Measurements from ENCODE around the gene RPS6KA4. TPM values are rescaled to one million over a fixed set of nuclear protein-coding genes. Genes with fewer than 3 reads are reported as not detected.

Gene RPS6KA4
- total and polyA plus RNA-seq, 2 of the 13 experiments (the other 11 are each of a cell fraction or from before 2014, with no cell fraction given): 8.9 to 14.2 TPM

DNA sequence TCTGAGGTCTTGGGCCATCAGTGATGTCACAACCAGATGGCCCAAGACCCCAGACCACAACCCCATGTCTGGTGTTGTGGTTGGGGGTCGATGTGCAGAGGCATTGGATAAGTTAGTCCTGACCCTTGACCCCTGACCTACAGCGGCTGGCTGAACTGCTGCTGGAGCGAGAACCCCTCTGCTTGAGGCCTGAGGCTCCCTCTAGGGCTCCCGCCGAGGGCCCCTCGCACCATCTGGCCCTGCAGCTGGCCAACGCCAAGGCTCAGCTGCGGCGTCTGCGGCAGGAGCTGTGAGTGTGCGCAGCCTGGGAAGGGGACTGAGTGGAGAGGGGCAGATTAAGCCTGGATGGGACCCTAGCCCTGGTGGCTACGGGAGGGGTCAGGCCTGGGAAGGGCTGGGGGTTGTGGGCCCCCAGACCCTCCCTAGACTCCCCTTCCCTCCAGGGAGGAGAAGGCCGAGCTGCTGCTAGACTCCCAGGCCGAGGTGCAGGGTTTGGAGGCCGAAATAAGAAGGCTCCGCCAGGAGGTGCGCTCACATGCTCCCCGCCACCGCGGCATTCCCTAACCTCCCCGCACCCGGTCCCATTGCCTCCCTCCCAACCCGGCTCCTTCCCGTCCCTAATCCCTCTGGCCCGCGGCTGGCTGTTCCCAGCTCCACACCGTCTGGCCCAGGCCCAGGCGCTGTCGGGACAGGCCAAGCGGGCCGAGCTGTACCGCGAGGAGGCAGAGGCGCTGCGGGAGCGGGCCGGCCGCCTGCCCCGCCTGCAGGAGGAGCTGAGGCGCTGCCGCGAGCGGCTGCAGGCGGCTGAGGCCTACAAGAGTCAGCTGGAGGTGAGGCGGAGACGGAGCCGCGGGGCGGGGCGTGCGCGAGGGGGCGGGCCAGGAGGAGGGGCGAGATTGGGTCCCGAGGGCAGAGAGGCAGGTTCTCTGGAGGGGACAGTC, 16.8 kb upstream of the RPS6KA4 start (continued):
- TF ChIP-seq, protein P1, sequence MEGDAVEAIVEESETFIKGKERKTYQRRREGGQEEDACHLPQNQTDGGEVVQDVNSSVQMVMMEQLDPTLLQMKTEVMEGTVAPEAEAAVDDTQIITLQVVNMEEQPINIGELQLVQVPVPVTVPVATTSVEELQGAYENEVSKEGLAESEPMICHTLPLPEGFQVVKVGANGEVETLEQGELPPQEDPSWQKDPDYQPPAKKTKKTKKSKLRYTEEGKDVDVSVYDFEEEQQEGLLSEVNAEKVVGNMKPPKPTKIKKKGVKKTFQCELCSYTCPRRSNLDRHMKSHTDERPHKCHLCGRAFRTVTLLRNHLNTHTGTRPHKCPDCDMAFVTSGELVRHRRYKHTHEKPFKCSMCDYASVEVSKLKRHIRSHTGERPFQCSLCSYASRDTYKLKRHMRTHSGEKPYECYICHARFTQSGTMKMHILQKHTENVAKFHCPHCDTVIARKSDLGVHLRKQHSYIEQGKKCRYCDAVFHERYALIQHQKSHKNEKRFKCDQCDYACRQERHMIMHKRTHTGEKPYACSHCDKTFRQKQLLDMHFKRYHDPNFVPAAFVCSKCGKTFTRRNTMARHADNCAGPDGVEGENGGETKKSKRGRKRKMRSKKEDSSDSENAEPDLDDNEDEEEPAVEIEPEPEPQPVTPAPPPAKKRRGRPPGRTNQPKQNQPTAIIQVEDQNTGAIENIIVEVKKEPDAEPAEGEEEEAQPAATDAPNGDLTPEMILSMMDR (CRISPR knock-in tag; IDR thresholded peaks at IDR 0.05): peak; percentile 60
- TF ChIP-seq, protein P2, sequence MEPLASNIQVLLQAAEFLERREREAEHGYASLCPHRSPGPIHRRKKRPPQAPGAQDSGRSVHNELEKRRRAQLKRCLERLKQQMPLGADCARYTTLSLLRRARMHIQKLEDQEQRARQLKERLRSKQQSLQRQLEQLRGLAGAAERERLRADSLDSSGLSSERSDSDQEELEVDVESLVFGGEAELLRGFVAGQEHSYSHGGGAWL (CRISPR knock-in tag; IDR thresholded peaks at IDR 0.05): no peak
- peak; percentile 42 to 43; a peak in 3 of 4 replicates for TF ChIP-seq HMGXB4 (CRISPR knock-in tag; IDR thresholded peaks at IDR 0.05; ENCODE audit: borderline replicate concordance in 1 of 2, low read depth in 1 of 2)
- TF ChIP-seq ZNF205 (CRISPR knock-in tag; IDR thresholded peaks at IDR 0.05): 0 out of 2 replicates have a peak, but pooled peaks have one; percentile 39
- TF ChIP-seq, protein P3, sequence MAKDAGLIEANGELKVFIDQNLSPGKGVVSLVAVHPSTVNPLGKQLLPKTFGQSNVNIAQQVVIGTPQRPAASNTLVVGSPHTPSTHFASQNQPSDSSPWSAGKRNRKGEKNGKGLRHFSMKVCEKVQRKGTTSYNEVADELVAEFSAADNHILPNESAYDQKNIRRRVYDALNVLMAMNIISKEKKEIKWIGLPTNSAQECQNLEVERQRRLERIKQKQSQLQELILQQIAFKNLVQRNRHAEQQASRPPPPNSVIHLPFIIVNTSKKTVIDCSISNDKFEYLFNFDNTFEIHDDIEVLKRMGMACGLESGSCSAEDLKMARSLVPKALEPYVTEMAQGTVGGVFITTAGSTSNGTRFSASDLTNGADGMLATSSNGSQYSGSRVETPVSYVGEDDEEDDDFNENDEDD (CRISPR knock-in tag; IDR thresholded peaks at IDR 0.05; ENCODE audit: borderline replicate concordance): peak; percentile 20; the same call in 1 of the 2 replicates
- TF ChIP-seq ZFP91 (CRISPR knock-in tag; IDR thresholded peaks at IDR 0.05; ENCODE audit: borderline replicate concordance): peak; percentile 37; the same call in 1 of the 2 replicates
- no peak for TF ChIP-seq ZNF639 (CRISPR knock-in tag; conservative IDR thresholded peaks at IDR 0.05)
- TF ChIP-seq FLYWCH1 (CRISPR knock-in tag; IDR thresholded peaks at IDR 0.05): no peak
- 0 out of 2 replicates have a peak, but pooled peaks have one; percentile 75 for TF ChIP-seq MTF2 (CRISPR knock-in tag; IDR thresholded peaks at IDR 0.05; ENCODE audit: borderline replicate concordance)
- no peak for TF ChIP-seq IKZF4 (CRISPR knock-in tag; IDR thresholded peaks at IDR 0.05; ENCODE audit: borderline replicate concordance, low read depth, not compliant biosample characterization)
- peak; percentile 83 for TF ChIP-seq UBTF (CRISPR knock-in tag; IDR thresholded peaks at IDR 0.05)
- TF ChIP-seq ZBTB7A (CRISPR knock-in tag; IDR thresholded peaks at IDR 0.05): no peak
